Tibial artery (tissue), 4 donors: Measurements from ENCODE around the gene NHLRC4.

ENCODE experiments used
- DNase-seq, 2 donors: peaks; one replicate each; pipeline ENCODE4 v3.0.0-alpha.2; 2019
- H3K27ac ChIP-seq, 2 donors: fragments of 200-600 bp; sonication (generic) in 1 of 2; 1 replicate in 1 of 2; 2 replicates in 1 of 2; pipeline ENCODE4 v1.5.1; 2018 to 2019; ENCODE audit warnings: mild to moderate bottlenecking in 1 of 2
- H3K27me3 ChIP-seq, 2 donors: fragments of 200-600 bp; sonication (generic) in 1 of 2; one replicate each; pipeline versions ENCODE4 v1.5.1 to v1.6.0; 2016 to 2019
- H3K36me3 ChIP-seq, 3 donors: fragments of 200-600 bp; sonication (generic) in 2 of 3; one replicate each; pipeline ENCODE4 v1.5.1; 2016 to 2019; ENCODE audit warnings: mild to moderate bottlenecking in 2 of 3
- H3K4me1 ChIP-seq, 4 donors: fragments of 200-600 bp; sonication (generic) in 2 of 4; 1 replicate in 3 of 4; 2 replicates in 1 of 4; pipeline ENCODE4 v1.5.1; 2016 to 2019
- H3K4me3 ChIP-seq, 2 donors: fragments of 200-600 bp; sonication (generic) in 1 of 2; 1 replicate in 1 of 2; 2 replicates in 1 of 2; pipeline ENCODE4 v1.5.1; 2018 to 2019; ENCODE audit warnings: mild to moderate bottlenecking in 2 of 2
- H3K9me3 ChIP-seq, 3 donors: fragments of 200-600 bp; sonication (generic) in 1 of 3; one replicate each; pipeline ENCODE4 v1.5.1; 2016 to 2019
- intact Hi-C: fragments of 100-400 bp; cut with DNase I; formaldehyde crosslinking; loops from one replicate; pipeline ENCODE4 v1.15.0; 2023; ENCODE audit warnings: low total_unique reads
- TF ChIP-seq, protein P1 (sequence below), 2 experiments: fragments of 200-600 bp in 1 of 2; fragments of 450-650 bp in 1 of 2; IDR thresholded peaks; one replicate each; pipeline ENCODE4 v1.5.1; 2017 to 2019; ENCODE audit warnings: antibody characterized with exemption in 2 of 2, mild to moderate bottlenecking in 1 of 2, moderate library complexity in 1 of 2

The NHLRC4 gene

GRCh38 chr16:557463-558297 lies 9.1 kb upstream of the NHLRC4 start:
- Histone ChIP-seq H3K4me1 (peaks cover 0 to 18% (median 9%) of the 10 kb centered on the region in 4 donors), H3K27me3 (peaks cover 0 to 56% of the 10 kb centered on the region in 2 donors), H3K27ac (no peak overlapping the region), H3K36me3 (peaks cover 0 to 15% (median 9%) of the 10 kb centered on the region in 3 donors), H3K9me3 (no peaks in the 10 kb centered on the region), H3K4me3 (no peak overlapping the region)
- intact Hi-C loops, result no loop called here
- no peak for DNase-seq
- TF ChIP-seq, protein P1, sequence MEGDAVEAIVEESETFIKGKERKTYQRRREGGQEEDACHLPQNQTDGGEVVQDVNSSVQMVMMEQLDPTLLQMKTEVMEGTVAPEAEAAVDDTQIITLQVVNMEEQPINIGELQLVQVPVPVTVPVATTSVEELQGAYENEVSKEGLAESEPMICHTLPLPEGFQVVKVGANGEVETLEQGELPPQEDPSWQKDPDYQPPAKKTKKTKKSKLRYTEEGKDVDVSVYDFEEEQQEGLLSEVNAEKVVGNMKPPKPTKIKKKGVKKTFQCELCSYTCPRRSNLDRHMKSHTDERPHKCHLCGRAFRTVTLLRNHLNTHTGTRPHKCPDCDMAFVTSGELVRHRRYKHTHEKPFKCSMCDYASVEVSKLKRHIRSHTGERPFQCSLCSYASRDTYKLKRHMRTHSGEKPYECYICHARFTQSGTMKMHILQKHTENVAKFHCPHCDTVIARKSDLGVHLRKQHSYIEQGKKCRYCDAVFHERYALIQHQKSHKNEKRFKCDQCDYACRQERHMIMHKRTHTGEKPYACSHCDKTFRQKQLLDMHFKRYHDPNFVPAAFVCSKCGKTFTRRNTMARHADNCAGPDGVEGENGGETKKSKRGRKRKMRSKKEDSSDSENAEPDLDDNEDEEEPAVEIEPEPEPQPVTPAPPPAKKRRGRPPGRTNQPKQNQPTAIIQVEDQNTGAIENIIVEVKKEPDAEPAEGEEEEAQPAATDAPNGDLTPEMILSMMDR (IDR thresholded peaks at IDR 0.05), result no peak

GRCh38 chr16:558298-559020 lies 8.3 kb upstream of the NHLRC4 start:
- no peak for DNase-seq
- Histone ChIP-seq H3K4me1 (peaks cover 0 to 18% (median 9%) of the 10 kb centered on the region in 4 donors), H3K36me3 (peaks cover 0 to 7% (median 3%) of the 10 kb centered on the region in 3 donors), H3K4me3 (no peak overlapping the region), H3K27ac (no peak overlapping the region), H3K27me3 (peaks cover 0 to 61% of the 10 kb centered on the region in 2 donors), H3K9me3 (no peaks in the 10 kb centered on the region)
- TF ChIP-seq, protein P1 (IDR thresholded peaks at IDR 0.05), result no peak
- intact Hi-C loops, result no loop called here

DNA sequence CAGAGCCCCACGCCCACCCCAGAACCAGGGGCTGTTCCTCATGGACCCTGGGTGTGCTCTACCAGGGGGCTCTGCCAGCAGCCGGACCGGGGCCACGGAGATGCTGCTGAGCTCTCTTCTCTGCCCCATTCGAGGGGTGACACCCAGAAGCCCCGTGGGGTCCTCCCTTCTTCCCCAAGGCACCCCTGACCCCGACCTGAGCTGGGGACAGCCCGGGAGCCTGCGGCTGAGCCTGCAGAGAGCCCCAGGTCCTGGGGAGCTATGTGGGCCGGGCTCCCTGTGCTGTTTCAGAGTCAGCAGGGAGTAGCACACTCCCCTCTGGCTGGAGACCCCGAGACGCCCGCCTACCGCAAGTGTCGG lies 7.8 kb upstream of the NHLRC4 start:
- intact Hi-C loops, result no loop called here
- TF ChIP-seq, protein P1 (IDR thresholded peaks at IDR 0.05), result no peak
- H3K4me3 ChIP-seq, result no peak overlapping the region
- H3K27me3 ChIP-seq, result peaks cover 0 to 67% of the 10 kb centered on the region in 2 donors
- H3K27ac ChIP-seq, result no peak overlapping the region
- DNase-seq, result no peak
- H3K36me3 ChIP-seq, result peaks cover 0 to 2% (median 0%) of the 10 kb centered on the region in 3 donors
- H3K4me1 ChIP-seq, result peaks cover 0 to 18% (median 9%) of the 10 kb centered on the region in 4 donors
- H3K9me3 ChIP-seq, result no peaks in the 10 kb centered on the region

GRCh38 chr16:559411-560203 lies 7.2 kb upstream of the NHLRC4 start:
- Histone ChIP-seq H3K9me3 (no peaks in the 10 kb centered on the region), H3K4me1 (peaks cover 0 to 18% (median 9%) of the 10 kb centered on the region in 4 donors), H3K36me3 (no peaks in the 10 kb centered on the region), H3K27ac (no peak overlapping the region), H3K4me3 (no peak overlapping the region), H3K27me3 (peaks cover 0 to 73% of the 10 kb centered on the region in 2 donors)
- TF ChIP-seq, protein P1 (IDR thresholded peaks at IDR 0.05), result no peak
- intact Hi-C loops, result no loop called here
- DNase-seq, result no peak

GRCh38 chr16:560204-560700 lies 6.6 kb upstream of the NHLRC4 start, which contains the start of gene PRR35:
Gene PRR35, plus strand, starts transcription at chr16:560394. Its CDS starts 2,901 bp downstream, at chr16:563295.
- intact Hi-C loops, result no loop called here
- H3K27ac ChIP-seq, result no peak within 1 kb of the TSS
- TF ChIP-seq, protein P1 (IDR thresholded peaks at IDR 0.05), result no peak
- peaks cover 0 to 79% of the 10 kb centered on the region in 2 donors for H3K27me3 ChIP-seq
- no peak for DNase-seq
- no peaks in the 10 kb centered on the region for H3K36me3 ChIP-seq
- no peak within 1 kb of the TSS for H3K4me3 ChIP-seq
- H3K9me3 ChIP-seq, result no peaks in the 10 kb centered on the region
- peaks cover 0 to 20% (median 9%) of the 10 kb centered on the region in 4 donors for H3K4me1 ChIP-seq
